Esophagus muscularis mucosa (tissue), 4 donors: ENCODE measurements around the gene VAMP2.

ENCODE experiments used
- EP300 ChIP-seq: sonication (generic); formaldehyde crosslinking; IDR thresholded peaks from one replicate; pipeline ENCODE4 v1.6.1; 2017; ENCODE audit warnings: antibody characterized with exemption
- POLR2A ChIP-seq: fragments of 450-650 bp; IDR thresholded peaks from one replicate; pipeline ENCODE4 v1.6.1; 2017; ENCODE audit warnings: antibody characterized with exemption, moderate library complexity, mild to moderate bottlenecking, low read depth
- POLR2AphosphoS5 ChIP-seq, 2 donors: sonication (generic); formaldehyde crosslinking; IDR thresholded peaks; one replicate each; pipeline ENCODE4 v1.6.1; 2017; ENCODE audit warnings: antibody characterized with exemption in 2 of 2
- TF ChIP-seq, protein P1 (sequence below), 3 experiments: fragments of 200-600 bp in 2 of 3; fragments of 450-650 bp in 1 of 3; sonication (generic) in 2 of 3; IDR thresholded peaks; one replicate each; pipeline ENCODE4 v1.5.1; 2017 to 2019; ENCODE audit warnings: antibody characterized with exemption in 3 of 3, mild to moderate bottlenecking in 2 of 3, moderate library complexity in 1 of 3

DNA sequence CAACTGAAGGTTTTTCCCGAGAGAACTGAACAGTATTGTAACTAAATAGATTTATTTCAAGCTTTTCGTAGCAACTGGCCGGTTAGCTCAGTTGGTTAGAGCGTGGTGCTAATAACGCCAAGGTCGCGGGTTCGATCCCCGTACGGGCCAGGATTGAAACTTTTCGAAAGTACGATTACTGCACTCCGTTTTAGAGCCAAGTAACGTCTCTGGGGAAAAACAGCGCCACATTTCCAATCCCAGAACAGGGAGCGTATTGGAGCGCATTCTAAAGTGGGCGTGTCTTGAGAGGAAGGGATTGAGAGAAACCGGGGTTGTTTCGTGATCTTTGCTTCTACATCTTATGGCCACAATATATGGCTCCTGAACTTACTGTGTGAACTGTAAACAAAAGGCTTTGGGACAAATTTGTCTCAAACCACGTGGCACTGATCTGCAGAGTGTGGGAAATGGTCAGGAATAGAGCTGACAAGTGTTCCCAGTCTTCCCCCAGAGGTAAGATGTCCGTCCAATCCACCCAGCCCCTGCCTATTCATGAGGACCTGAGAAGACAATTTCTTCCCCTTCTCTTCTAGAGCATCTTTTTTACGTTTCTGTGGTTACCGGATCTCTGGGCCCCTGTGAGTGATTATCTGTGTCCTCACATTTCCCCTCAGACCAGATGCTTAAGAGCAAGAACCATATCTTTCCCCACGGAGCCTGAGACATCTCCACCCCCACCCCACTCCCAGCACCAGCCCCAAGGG is 24.9 kb upstream of the VAMP2 start:
- TF ChIP-seq, protein P1, sequence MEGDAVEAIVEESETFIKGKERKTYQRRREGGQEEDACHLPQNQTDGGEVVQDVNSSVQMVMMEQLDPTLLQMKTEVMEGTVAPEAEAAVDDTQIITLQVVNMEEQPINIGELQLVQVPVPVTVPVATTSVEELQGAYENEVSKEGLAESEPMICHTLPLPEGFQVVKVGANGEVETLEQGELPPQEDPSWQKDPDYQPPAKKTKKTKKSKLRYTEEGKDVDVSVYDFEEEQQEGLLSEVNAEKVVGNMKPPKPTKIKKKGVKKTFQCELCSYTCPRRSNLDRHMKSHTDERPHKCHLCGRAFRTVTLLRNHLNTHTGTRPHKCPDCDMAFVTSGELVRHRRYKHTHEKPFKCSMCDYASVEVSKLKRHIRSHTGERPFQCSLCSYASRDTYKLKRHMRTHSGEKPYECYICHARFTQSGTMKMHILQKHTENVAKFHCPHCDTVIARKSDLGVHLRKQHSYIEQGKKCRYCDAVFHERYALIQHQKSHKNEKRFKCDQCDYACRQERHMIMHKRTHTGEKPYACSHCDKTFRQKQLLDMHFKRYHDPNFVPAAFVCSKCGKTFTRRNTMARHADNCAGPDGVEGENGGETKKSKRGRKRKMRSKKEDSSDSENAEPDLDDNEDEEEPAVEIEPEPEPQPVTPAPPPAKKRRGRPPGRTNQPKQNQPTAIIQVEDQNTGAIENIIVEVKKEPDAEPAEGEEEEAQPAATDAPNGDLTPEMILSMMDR (IDR thresholded peaks at IDR 0.05): peak in 1 of 3 experiments; percentile 8
- no peak for TF ChIP-seq POLR2A
- no peak for TF ChIP-seq EP300
- peak; percentile 76 to 77 for TF ChIP-seq POLR2AphosphoS5 (IDR thresholded peaks at IDR 0.05)
